Measurements from ENCODE around the gene RNF19B. TPM values are rescaled to one million over a fixed set of nuclear protein-coding genes. Genes with fewer than 3 reads are reported as not detected.

The RNF19B gene
- total and polyA plus RNA-seq, 2 of the 13 experiments (the other 11 are each of a cell fraction or from before 2014, with no cell fraction given) = 15.3 to 22.5 TPM

DNA sequence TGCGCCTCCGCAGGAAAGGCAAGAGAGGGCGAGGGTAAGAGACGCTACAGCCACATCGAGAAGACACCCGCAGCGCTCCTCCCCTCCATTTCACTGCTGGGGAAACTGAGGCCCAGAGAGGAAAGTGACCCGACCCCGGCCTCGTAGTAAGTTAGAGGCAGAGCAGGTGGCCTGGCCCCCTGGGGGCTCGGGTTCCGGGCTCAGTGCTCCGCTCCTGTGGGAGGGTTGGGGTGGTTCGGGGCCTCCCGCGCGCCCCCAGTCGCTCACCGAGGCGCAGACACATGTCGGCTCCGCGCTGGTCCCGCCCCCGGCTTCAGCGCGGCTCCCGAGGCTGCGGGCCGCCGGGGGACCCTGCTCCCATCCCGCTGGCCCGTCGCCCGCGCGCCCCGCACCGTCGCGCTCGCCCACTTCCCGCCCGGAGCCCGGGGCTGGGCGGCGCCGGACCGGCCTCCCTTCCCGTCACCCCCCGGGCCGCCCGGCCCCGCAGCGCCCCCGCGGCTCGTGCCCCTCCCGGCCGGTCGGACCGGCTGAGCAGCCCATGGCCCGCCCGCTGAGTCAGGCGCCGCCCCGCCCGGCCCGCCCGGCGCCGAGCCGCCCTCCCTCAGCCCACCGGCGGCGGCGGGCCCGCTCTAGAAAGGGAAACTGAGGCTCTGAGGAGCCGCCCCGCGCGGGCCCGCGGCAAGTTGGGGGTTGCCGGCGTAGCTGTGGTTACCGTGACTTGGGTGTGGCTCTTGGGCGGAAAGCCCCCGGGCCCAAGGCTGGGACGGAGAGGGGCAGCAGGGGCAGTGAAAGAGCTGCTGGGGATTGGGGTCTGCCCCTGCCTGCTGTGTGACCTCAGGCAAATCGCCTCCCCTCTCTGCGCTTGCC is 63.4 kb downstream of the RNF19B start, which contains the start of gene TMEM54 (continued):
- TF ChIP-seq, protein P1, sequence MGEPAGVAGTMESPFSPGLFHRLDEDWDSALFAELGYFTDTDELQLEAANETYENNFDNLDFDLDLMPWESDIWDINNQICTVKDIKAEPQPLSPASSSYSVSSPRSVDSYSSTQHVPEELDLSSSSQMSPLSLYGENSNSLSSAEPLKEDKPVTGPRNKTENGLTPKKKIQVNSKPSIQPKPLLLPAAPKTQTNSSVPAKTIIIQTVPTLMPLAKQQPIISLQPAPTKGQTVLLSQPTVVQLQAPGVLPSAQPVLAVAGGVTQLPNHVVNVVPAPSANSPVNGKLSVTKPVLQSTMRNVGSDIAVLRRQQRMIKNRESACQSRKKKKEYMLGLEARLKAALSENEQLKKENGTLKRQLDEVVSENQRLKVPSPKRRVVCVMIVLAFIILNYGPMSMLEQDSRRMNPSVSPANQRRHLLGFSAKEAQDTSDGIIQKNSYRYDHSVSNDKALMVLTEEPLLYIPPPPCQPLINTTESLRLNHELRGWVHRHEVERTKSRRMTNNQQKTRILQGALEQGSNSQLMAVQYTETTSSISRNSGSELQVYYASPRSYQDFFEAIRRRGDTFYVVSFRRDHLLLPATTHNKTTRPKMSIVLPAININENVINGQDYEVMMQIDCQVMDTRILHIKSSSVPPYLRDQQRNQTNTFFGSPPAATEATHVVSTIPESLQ (CRISPR knock-in tag; conservative IDR thresholded peaks at IDR 0.05) = no peak
- no peak for TF ChIP-seq ERF (CRISPR knock-in tag; IDR thresholded peaks at IDR 0.05)
- TF ChIP-seq NR2F2 (IDR thresholded peaks at IDR 0.05; ENCODE audit: borderline replicate concordance, low read depth) = no peak
- TF ChIP-seq ZNF772 (CRISPR knock-in tag; IDR thresholded peaks at IDR 0.05) = no peak
- no peak for TF ChIP-seq ZNF790 (CRISPR knock-in tag; IDR thresholded peaks at IDR 0.05; ENCODE audit: borderline replicate concordance)
- no peak for TF ChIP-seq MAZ (IDR thresholded peaks at IDR 0.05; ENCODE audit: borderline replicate concordance, low read depth, low read length)
- 0 out of 2 replicates have a peak, but pooled peaks have one; percentile 34 for TF ChIP-seq MAZ (CRISPR knock-in tag; IDR thresholded peaks at IDR 0.05; ENCODE audit: low read depth)
- no peak for TF ChIP-seq NCOA1 (CRISPR knock-in tag; IDR thresholded peaks at IDR 0.05)
- TF ChIP-seq, protein P2, sequence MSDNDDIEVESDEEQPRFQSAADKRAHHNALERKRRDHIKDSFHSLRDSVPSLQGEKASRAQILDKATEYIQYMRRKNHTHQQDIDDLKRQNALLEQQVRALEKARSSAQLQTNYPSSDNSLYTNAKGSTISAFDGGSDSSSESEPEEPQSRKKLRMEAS (IDR thresholded peaks at IDR 0.05) = peak; percentile 31; the same call in 1 of the 2 replicates
- no peak for TF ChIP-seq GFI1 (CRISPR knock-in tag; IDR thresholded peaks at IDR 0.05; ENCODE audit: borderline replicate concordance)
- no peak for TF ChIP-seq ZNF792 (CRISPR knock-in tag; IDR thresholded peaks at IDR 0.05)
- TF ChIP-seq SP4 (CRISPR knock-in tag; IDR thresholded peaks at IDR 0.05) = no peak
- TF ChIP-seq, protein P3, sequence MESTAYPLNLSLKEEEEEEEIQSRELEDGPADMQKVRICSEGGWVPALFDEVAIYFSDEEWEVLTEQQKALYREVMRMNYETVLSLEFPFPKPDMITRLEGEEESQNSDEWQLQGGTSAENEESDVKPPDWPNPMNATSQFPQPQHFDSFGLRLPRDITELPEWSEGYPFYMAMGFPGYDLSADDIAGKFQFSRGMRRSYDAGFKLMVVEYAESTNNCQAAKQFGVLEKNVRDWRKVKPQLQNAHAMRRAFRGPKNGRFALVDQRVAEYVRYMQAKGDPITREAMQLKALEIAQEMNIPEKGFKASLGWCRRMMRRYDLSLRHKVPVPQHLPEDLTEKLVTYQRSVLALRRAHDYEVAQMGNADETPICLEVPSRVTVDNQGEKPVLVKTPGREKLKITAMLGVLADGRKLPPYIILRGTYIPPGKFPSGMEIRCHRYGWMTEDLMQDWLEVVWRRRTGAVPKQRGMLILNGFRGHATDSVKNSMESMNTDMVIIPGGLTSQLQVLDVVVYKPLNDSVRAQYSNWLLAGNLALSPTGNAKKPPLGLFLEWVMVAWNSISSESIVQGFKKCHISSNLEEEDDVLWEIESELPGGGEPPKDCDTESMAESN (CRISPR knock-in tag; conservative IDR thresholded peaks at IDR 0.05) = no peak
- TF ChIP-seq, protein P4, sequence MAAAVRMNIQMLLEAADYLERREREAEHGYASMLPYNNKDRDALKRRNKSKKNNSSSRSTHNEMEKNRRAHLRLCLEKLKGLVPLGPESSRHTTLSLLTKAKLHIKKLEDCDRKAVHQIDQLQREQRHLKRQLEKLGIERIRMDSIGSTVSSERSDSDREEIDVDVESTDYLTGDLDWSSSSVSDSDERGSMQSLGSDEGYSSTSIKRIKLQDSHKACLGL (CRISPR knock-in tag; IDR thresholded peaks at IDR 0.05) = no peak
- TF ChIP-seq, protein P5, sequence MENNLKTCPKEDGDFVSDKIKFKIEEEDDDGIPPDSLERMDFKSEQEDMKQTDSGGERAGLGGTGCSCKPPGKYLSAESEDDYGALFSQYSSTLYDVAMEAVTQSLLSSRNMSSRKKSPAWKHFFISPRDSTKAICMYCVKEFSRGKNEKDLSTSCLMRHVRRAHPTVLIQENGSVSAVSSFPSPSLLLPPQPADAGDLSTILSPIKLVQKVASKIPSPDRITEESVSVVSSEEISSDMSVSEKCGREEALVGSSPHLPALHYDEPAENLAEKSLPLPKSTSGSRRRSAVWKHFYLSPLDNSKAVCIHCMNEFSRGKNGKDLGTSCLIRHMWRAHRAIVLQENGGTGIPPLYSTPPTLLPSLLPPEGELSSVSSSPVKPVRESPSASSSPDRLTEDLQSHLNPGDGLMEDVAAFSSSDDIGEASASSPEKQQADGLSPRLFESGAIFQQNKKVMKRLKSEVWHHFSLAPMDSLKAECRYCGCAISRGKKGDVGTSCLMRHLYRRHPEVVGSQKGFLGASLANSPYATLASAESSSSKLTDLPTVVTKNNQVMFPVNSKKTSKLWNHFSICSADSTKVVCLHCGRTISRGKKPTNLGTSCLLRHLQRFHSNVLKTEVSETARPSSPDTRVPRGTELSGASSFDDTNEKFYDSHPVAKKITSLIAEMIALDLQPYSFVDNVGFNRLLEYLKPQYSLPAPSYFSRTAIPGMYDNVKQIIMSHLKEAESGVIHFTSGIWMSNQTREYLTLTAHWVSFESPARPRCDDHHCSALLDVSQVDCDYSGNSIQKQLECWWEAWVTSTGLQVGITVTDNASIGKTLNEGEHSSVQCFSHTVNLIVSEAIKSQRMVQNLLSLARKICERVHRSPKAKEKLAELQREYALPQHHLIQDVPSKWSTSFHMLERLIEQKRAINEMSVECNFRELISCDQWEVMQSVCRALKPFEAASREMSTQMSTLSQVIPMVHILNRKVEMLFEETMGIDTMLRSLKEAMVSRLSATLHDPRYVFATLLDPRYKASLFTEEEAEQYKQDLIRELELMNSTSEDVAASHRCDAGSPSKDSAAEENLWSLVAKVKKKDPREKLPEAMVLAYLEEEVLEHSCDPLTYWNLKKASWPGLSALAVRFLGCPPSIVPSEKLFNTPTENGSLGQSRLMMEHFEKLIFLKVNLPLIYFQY (CRISPR knock-in tag; IDR thresholded peaks at IDR 0.05; ENCODE audit: borderline replicate concordance) = no peak
- TF ChIP-seq SAP130 (CRISPR knock-in tag; IDR thresholded peaks at IDR 0.05; ENCODE audit: low read depth) = no peak
- 0 out of 2 replicates have a peak, but pooled peaks have one; percentile 28 for TF ChIP-seq EZH2 (conservative IDR thresholded peaks at IDR 0.05; ENCODE audit: low read depth, low read length)
- no peak for TF ChIP-seq FOXA3 (CRISPR knock-in tag; IDR thresholded peaks at IDR 0.05)
- TF ChIP-seq, protein P6, sequence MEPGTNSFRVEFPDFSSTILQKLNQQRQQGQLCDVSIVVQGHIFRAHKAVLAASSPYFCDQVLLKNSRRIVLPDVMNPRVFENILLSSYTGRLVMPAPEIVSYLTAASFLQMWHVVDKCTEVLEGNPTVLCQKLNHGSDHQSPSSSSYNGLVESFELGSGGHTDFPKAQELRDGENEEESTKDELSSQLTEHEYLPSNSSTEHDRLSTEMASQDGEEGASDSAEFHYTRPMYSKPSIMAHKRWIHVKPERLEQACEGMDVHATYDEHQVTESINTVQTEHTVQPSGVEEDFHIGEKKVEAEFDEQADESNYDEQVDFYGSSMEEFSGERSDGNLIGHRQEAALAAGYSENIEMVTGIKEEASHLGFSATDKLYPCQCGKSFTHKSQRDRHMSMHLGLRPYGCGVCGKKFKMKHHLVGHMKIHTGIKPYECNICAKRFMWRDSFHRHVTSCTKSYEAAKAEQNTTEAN (CRISPR knock-in tag; conservative IDR thresholded peaks at IDR 0.05) = no peak
- no peak for TF ChIP-seq ZNF160 (CRISPR knock-in tag; IDR thresholded peaks at IDR 0.05)
